Stomach smooth muscle (tissue), 2 donors: ENCODE results near the gene MTA1.

Source experiments
- H3K27ac ChIP-seq: one replicate; pipeline ENCODE4 v1.7.0; 2013; ENCODE audit warnings: mild to moderate bottlenecking, low read length, inconsistent platforms
- H3K27me3 ChIP-seq, 2 donors: one replicate each; pipeline ENCODE4 v1.7.0; 2013; ENCODE audit warnings: low read length in 2 of 2; ENCODE audit not compliant: insufficient read depth in 2 of 2, control insufficient read depth in 1 of 2
- H3K36me3 ChIP-seq, 2 donors: one replicate each; pipeline ENCODE4 v1.7.0; 2013; ENCODE audit warnings: low read length in 2 of 2; ENCODE audit not compliant: control insufficient read depth in 2 of 2, insufficient read depth in 2 of 2
- H3K4me1 ChIP-seq: one replicate; pipeline ENCODE4 v1.7.0; 2013; ENCODE audit warnings: low read length; ENCODE audit not compliant: control insufficient read depth, insufficient read depth
- H3K4me3 ChIP-seq, 2 donors: one replicate each; pipeline ENCODE4 v1.7.0; 2013; ENCODE audit warnings: low read length in 2 of 2
- H3K9ac ChIP-seq, 2 donors: one replicate each; pipeline ENCODE4 v1.7.0; 2013; ENCODE audit warnings: low read length in 2 of 2, mild to moderate bottlenecking in 1 of 2
- H3K9me3 ChIP-seq, 2 donors: one replicate each; pipeline ENCODE4 v1.7.0; 2013; ENCODE audit warnings: low read length in 2 of 2; ENCODE audit not compliant: control insufficient read depth in 2 of 2
- donor health status: healthy.
- donor health status: Pancreatic carcinoma.

MTA1 gene

DNA sequence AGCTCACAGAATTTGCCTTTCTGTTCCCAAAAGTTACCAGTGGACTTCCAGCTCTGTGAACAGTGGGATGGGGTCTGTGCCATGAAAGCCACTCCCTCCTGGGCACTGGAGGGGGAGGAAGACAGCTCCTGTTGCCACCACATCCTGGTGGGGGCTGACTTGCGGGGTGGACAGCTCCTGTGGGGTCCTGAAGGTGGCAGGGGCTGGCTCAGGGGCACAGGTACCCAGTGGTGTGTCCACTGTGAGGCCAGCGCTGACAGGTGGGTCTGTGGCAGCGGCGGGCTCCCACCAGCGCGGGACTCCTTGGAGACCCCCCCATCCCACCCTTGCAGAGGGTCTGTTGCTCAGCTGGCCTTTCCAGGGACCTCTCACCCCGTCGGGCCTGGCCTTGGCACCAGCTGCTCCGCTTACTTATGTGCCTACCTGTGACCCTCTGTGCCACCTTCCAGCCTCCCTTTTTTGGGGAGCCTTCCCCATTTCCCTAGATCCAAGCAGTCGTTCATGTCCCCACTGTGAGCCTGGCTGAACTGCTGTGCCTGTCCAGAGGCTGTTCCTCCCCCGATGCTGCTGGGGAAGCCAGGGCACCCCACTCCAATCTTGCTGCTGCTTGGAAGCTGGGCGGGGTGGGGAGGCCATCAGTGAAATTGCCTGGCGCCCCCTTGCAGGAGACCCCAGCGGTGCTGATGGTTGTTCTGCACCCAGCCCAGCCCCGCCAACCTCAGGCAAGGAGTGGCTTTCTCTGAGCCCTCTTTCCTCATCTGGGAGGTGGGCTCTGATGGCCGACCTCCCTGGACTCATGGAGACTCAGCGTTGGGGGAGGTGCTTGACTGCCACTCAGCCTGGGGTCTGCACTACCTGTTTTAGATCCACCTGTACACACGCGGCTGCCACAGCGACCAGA, 73.6 kb downstream of the MTA1 start:
- Histone ChIP-seq H3K4me1 (peaks cover 30% of the 10 kb centered on the region), H3K27ac (no peak overlapping the region), H3K4me3 (no peak overlapping the region), H3K36me3 (no peaks in the 10 kb centered on the region), H3K9ac (no peak overlapping the region), H3K9me3 (no peaks in the 10 kb centered on the region), H3K27me3 (no peaks in the 10 kb centered on the region)

DNA sequence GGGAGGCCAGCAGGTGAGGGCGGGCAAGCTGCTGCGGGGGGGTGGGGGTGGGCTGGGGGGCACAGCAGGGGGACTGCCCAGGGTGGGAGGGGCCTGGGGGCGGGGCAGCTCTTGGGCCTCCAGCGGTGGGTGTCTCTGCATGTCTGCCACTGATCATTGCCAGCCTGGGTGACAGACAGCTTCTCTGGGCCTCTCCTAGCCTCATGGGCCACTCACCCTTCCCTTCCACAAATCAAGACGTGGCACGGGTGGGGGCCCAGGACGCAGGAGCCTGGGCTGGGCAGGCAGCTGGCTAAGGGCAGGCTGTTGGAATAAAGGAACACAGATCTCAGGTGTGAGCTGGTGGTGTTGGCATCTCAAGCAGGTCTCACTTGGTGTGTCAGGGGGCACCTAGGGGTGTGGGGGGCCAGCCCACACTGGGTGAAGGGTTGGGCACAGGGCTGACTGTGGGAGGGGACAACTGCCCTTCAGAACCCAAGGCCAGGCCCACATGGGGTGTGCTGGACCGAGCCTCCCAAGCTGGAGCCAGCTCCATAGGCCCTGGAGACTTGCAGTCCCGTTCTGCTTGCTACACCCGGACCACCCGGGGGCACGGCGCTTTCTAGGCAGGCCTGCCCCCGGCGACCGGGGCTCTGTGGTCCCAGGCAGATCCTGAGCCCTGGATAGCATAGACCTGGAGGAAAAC, 74.4 kb downstream of the MTA1 start:
- Histone ChIP-seq H3K27me3 (no peaks in the 10 kb centered on the region), H3K4me1 (peaks cover 22% of the 10 kb centered on the region), H3K9ac (no peak overlapping the region), H3K36me3 (no peaks in the 10 kb centered on the region), H3K4me3 (no peak overlapping the region), H3K9me3 (no peaks in the 10 kb centered on the region), H3K27ac (no peak overlapping the region)

DNA sequence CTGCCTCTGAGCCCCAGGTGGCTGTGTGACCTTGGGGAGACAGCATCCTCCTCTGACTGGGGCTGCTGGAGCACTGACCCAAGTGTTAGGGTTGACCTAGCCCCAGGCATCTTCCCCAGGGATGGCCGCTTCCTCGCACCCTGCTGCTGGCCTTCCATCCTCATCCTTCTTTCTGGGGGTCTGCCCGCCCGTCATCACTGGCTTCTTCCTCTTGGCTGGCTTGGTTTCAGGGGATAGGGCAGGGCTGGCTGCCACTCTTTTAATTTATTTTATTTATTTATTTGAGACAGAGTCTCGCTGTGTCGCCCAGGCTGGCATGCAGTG, 74.9 kb downstream of the MTA1 start:
- H3K27me3 ChIP-seq, result no peaks in the 10 kb centered on the region
- H3K9me3 ChIP-seq, result no peaks in the 10 kb centered on the region
- H3K27ac ChIP-seq, result no peak overlapping the region
- peaks cover 17% of the 10 kb centered on the region for H3K4me1 ChIP-seq
- no peaks in the 10 kb centered on the region for H3K36me3 ChIP-seq
- no peak overlapping the region for H3K4me3 ChIP-seq
- no peak overlapping the region for H3K9ac ChIP-seq

DNA sequence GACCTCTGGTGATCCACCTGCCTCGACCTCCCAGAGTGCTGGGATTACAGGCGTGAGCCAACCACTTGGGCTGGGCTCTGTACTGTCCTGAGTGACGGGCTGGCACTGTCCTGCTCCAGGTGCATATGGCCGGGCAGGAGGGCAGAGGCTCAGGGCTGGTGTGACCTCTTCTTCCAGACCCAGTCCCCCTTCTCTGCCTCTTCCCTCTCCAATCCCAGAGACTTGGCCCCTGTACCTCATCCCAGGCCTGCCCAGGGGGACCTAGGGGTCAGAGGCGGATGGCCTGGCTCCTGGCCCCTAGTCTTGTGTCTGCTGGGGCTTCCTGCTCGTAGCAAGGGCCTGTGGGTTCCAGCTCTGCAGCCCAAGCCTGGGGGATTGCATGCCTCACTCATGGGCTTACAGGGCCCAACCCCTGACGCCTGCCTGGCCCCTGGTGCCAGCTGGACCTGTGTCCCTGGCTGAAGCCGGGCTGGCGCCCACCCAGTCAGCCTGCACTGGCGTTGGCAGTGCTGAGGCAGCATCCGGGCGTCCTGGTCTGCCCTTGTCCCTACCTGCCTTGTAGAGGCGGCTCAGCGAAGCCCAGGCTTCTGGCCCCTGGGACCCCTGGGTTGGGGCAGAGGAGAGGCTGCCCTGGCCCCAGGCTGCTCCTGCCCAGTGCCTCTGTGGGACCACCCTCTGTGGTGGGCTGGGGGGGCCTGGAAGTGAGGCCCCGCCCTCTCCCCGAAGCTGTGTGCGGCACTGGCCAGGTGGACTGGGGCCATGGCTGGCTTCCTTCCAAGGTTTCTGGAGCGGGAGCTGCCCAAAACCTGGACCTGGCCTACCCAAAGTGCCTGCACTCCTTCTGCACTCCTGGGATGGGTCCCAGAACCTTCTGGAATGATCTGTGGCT, 75.7 kb downstream of the MTA1 start:
- H3K36me3 ChIP-seq, result no peaks in the 10 kb centered on the region
- no peak overlapping the region for H3K27ac ChIP-seq
- no peak overlapping the region for H3K9ac ChIP-seq
- no peak overlapping the region for H3K4me3 ChIP-seq
- no peaks in the 10 kb centered on the region for H3K27me3 ChIP-seq
- no peaks in the 10 kb centered on the region for H3K9me3 ChIP-seq
- peaks cover 11% of the 10 kb centered on the region for H3K4me1 ChIP-seq

DNA sequence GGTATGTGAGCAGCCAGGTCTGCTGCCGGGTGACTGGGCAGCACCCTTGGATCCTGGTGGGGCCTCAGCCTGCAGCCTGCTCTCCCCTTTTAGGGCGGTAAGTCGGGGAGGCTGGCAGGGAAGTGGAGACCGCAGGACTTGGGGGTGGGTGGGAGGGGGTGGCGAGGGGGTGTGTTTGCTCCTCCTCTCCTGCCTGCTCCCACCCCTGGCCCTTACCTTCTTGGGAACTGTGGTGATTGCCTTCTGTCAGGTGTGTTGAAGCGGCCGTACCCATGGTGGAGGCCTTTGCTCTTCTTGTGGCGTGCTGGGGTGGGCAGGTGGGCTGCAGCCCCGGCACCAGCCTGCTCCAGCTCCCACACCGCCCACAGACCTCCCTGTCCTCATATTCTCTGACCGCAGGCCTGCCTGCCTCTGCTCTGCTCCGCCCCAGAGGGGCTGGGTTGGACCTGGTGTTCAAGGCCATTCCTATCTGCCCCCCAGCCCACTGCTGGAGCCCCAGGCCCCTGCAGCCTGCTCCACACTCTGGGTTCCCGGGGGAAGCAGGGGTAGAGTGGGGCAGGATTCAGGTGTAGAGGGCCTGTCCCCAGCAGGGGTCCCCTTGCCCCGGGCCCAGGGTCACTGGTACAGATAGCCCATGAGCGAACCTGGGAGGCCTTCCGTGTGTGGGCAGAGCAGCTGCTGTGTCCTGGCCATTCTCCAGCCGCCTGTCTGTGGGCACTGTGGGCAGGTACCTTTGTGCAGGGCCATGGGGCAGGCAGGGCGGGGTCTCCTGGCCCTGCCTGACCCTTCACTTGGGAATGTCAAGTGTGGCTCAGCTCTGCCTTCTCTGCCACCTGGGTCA, 76.6 kb downstream of the MTA1 start:
- no peak overlapping the region for H3K4me3 ChIP-seq

DNA sequence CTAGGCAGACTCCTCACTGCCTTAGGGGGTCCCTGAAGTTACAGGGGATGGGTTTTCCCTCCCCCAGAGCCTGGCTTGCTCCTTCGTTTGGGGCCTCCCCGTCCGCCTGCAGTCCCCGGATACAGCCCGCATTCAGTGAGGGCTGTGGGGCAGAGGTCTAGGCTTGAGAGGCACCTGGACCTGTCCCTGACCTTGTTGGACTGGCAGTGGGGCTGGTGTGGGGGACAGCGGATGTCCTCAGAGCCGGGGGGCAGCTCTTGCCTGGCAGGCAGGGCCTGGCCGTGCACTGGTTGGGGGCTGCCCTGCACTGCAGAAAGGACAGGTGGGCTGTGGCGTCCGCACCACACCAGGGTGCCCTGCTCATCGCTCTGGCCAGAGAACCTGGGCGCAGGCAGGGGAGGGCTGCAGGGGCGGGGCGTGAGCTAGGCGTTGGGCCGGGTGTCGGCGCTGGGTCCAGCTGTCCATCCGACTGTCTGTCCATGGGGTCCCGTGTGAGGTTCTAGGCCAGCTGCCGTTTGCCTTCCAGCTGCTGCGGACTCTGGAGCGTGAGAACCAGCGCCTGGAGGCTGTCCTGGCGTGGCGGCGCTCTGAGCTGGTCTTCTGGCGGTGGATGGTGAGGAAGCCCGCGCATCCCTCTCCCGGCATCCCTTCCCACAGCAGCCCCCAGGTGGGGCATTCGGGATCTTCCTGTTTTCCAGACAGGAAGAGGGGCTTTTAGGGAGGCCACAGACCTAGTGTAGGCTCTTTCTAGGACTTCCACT, 77.4 kb downstream of the MTA1 start:
- Histone ChIP-seq H3K36me3 (no peaks in the 10 kb centered on the region), H3K4me1 (peaks cover under 1% of the 10 kb centered on the region), H3K27me3 (no peaks in the 10 kb centered on the region), H3K27ac (no peak overlapping the region), H3K9me3 (no peaks in the 10 kb centered on the region), H3K4me3 (no peak overlapping the region), H3K9ac (no peak overlapping the region)

More for the DNA sequence above, 76.6 kb downstream of the MTA1 start:
- H3K9me3 ChIP-seq, result no peaks in the 10 kb centered on the region
- peaks cover 8% of the 10 kb centered on the region for H3K4me1 ChIP-seq
- no peaks in the 10 kb centered on the region for H3K36me3 ChIP-seq
- H3K27ac ChIP-seq, result no peak overlapping the region
- H3K27me3 ChIP-seq, result no peaks in the 10 kb centered on the region
- no peak overlapping the region for H3K9ac ChIP-seq

DNA sequence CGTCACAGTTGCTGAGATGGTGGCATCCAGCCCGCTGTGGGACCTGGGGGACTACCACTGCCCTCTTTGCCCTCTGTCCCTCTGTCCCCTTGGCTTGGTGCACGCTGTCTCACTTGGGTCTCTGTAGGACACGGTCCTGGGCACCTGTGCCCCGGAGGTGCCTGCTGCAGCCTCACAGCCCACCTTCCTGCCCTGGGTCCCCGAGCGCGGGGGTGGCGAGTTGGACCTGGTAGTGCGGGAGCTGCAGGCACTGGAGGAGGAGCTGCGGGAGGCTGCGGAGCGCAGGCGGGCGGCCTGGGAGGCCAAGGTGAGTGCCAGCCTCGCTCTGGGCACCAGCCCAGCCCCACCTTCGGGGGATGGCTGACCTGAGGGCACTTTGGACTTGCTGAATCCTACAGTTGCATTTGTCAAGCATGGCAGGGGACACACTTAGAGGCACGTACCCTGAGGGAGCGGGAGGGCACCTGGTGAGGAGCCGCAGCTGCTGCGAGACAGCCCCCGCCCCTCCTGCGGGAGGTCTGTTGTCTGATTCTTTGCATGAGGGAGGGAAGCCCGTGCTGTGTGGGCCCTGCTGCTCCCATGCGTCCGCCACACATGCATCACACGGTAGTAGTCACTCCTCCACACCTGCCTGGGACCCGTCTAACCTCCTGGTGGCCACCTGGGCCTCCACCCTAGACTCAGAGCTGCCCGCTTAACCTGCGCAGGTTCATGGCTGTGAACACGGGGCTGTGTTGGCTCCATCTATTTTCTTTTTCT, 78.2 kb downstream of the MTA1 start:
- H3K4me3 ChIP-seq, result no peak overlapping the region
- no peaks in the 10 kb centered on the region for H3K9me3 ChIP-seq
- no peak overlapping the region for H3K9ac ChIP-seq
- H3K4me1 ChIP-seq, result no peaks in the 10 kb centered on the region
- H3K27ac ChIP-seq, result no peak overlapping the region
- no peaks in the 10 kb centered on the region for H3K27me3 ChIP-seq
- no peaks in the 10 kb centered on the region for H3K36me3 ChIP-seq

DNA sequence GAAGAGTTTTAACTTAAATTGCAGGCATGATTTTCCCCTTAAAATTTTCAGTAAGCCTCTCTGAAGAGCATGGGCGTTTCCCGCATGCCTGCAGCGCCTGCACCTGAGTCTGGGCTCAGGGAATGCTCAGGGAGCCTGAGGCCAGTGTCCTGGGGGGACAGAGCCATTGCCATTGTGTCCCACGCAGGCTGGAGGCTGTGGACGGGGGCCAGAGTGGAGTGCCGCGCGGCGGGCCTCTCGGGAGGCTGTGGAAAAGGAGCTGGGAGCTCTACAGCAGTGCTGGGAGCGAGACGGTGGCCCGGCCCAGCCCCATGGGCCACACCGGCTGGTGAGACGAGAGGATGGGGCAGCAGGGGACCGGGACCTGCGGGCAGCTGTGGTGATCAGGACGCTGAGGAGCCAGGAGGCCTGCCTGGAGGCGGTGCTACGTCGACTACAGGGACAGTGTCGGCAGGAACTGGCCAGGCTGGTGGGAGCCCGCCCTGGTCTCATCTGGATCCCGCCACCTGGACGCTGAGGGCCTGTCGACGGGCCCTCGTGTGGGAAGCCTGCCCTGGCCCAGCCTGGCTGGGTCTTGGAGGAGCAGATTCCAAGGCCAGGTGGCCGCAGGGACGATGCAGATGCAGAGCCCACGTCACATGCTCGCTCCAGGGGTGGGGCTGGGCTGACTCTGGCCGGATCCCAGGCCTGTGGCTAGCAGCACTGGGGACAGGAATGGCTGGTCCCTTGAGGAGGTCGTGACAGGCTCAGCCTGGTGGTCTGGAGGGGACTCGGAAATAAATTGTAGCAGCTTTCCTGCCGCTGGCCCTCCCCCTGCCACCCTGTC, 79.0 kb downstream of the MTA1 start:
- Histone ChIP-seq H3K27ac (no peak overlapping the region), H3K4me3 (no peak overlapping the region), H3K27me3 (no peaks in the 10 kb centered on the region), H3K36me3 (no peaks in the 10 kb centered on the region), H3K4me1 (no peaks in the 10 kb centered on the region), H3K9me3 (no peaks in the 10 kb centered on the region), H3K9ac (no peak overlapping the region)
